B cell (primary cell): ENCODE data around the gene CPA1.

Source experiments
- EZH2 ChIP-seq: IDR thresholded peaks from 2 replicates; pipeline ENCODE4 v1.6.1; 2012; ENCODE audit warnings: borderline replicate concordance, low read depth, mild to moderate bottlenecking, moderate library complexity, low read length; ENCODE audit not compliant: insufficient read depth, poor library complexity, severe bottlenecking
- TF ChIP-seq, protein P1 (sequence below): fragments of 200-600 bp; IDR thresholded peaks from one replicate; pipeline ENCODE4 v1.8.0; 2022; ENCODE audit warnings: antibody characterized with exemption, mild to moderate bottlenecking

DNA sequence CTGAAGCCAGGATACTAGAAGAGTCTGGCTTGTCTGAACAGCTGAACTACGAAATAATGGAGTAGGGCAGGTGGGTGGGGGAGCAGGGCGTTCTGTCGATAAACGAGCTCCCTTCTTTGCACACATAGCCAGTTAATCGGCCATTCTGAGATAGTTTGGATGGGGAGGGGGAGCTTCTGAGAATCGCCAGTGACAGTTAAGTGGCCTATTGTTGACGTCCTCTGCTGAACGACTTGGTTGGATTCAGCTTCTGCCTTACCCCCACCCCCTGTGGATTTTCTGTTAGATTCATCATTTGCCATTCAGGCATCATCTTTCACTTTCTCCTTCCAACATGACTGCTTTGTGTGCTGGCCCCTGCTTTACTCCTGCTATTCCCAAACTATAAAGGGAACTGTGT, 35.2 kb upstream of the CPA1 start:
- TF ChIP-seq, protein P1, sequence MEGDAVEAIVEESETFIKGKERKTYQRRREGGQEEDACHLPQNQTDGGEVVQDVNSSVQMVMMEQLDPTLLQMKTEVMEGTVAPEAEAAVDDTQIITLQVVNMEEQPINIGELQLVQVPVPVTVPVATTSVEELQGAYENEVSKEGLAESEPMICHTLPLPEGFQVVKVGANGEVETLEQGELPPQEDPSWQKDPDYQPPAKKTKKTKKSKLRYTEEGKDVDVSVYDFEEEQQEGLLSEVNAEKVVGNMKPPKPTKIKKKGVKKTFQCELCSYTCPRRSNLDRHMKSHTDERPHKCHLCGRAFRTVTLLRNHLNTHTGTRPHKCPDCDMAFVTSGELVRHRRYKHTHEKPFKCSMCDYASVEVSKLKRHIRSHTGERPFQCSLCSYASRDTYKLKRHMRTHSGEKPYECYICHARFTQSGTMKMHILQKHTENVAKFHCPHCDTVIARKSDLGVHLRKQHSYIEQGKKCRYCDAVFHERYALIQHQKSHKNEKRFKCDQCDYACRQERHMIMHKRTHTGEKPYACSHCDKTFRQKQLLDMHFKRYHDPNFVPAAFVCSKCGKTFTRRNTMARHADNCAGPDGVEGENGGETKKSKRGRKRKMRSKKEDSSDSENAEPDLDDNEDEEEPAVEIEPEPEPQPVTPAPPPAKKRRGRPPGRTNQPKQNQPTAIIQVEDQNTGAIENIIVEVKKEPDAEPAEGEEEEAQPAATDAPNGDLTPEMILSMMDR, result no peak
- no peak for TF ChIP-seq EZH2
